GM23338 (cell line): ENCODE measurements around the gene GH1.
A peak's percentile ranks its signal among the peaks of the same experiment; 100 is the strongest.

Source experiments
- CREB1 ChIP-seq: fragments of 250-450 bp; sonication (Bioruptor Pico); IDR thresholded peaks from 2 replicates; pipeline ENCODE4 v1.5.0; 2020; ENCODE audit warnings: low read depth, mild to moderate bottlenecking, moderate library complexity
- EZH2 ChIP-seq: fragments of 200-600 bp; sonication (generic); IDR thresholded peaks from one replicate; pipeline ENCODE4 v1.8.0; 2017; ENCODE audit warnings: antibody characterized with exemption, mild to moderate bottlenecking, low read depth; ENCODE audit not compliant: unreplicated experiment
- EZH2phosphoT487 ChIP-seq: fragments of 200-600 bp; sonication (generic); IDR thresholded peaks from one replicate; pipeline ENCODE4 v1.8.1; 2018; ENCODE audit warnings: antibody characterized with exemption; ENCODE audit not compliant: unreplicated experiment
- JUNB ChIP-seq: IDR thresholded peaks from one replicate; pipeline ENCODE4 v1.6.1; 2016; ENCODE audit warnings: antibody characterized with exemption; ENCODE audit not compliant: unreplicated experiment
- NANOG ChIP-seq: IDR thresholded peaks from 2 replicates; pipeline ENCODE4 v1.6.1; 2016; ENCODE audit warnings: antibody characterized with exemption, borderline replicate concordance
- POLR2AphosphoS5 ChIP-seq: IDR thresholded peaks from 2 replicates; pipeline ENCODE4 v1.6.1; 2016; ENCODE audit warnings: antibody characterized with exemption, low read depth
- STAT1 ChIP-seq: IDR thresholded peaks from one replicate; pipeline ENCODE4 v1.6.1; 2016; ENCODE audit warnings: antibody characterized with exemption; ENCODE audit not compliant: unreplicated experiment
- ZNF331 ChIP-seq: fragments of 250-450 bp; sonication (Bioruptor Pico); IDR thresholded peaks from 2 replicates; pipeline ENCODE4 v1.5.0; 2020; ENCODE audit warnings: low read depth, mild to moderate bottlenecking, moderate library complexity
- TF ChIP-seq, protein P1 (sequence below), 2 experiments: fragments of 200-600 bp in 1 of 2; sonication (generic) in 1 of 2; conservative IDR thresholded peaks; 2 replicates each; pipeline versions ENCODE4 v1.5.1 to v1.6.1; 2016 to 2017; ENCODE audit warnings: antibody characterized with exemption in 2 of 2, low read depth in 2 of 2, mild to moderate bottlenecking in 2 of 2, moderate library complexity in 1 of 2
- TF ChIP-seq, protein P2 (sequence below): IDR thresholded peaks from one replicate; pipeline ENCODE4 v1.6.1; 2018; ENCODE audit warnings: antibody characterized with exemption; ENCODE audit not compliant: unreplicated experiment
- TF ChIP-seq, protein P3 (sequence below): IDR thresholded peaks from 2 replicates; pipeline ENCODE4 v1.6.1; 2016; ENCODE audit warnings: antibody characterized with exemption
- TF ChIP-seq, protein P4 (sequence below): fragments of 250-450 bp; sonication (Bioruptor Pico); IDR thresholded peaks from 2 replicates; pipeline ENCODE4 v1.5.0; 2020; ENCODE audit warnings: mild to moderate bottlenecking, moderate library complexity

DNA sequence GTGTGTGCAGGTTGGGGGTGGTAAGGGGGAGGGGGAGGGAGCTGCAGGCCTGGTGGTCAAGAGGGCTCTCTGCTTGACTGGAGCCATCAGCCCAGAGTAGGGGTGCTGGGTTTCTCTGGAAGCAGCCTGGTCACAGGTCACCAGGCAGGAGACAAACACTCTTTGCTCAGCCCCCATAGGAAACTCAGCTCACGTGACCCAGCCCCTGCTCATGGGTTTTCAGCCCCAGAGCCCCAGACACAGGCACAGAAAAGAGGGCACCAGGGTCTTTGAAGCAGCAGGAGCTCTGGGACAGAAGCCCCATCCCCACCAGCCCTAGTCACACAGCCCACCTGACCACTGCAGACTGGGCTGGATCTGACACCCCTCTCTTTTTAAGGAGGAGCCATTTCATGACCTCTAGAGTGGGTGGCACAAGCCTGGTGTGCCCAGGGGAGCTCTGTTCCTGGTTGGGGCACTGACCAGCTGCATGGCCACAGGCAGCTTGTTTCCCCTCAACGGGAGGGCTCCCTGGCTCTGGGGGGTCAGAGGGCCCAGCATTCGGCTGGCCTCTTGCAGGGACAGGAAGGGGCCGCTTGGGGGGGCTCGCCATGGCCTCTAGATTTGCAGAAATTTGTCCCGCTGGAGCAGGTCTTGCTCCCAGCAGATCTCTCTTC is 27.3 kb upstream of the GH1 start:
- TF ChIP-seq, protein P1, sequence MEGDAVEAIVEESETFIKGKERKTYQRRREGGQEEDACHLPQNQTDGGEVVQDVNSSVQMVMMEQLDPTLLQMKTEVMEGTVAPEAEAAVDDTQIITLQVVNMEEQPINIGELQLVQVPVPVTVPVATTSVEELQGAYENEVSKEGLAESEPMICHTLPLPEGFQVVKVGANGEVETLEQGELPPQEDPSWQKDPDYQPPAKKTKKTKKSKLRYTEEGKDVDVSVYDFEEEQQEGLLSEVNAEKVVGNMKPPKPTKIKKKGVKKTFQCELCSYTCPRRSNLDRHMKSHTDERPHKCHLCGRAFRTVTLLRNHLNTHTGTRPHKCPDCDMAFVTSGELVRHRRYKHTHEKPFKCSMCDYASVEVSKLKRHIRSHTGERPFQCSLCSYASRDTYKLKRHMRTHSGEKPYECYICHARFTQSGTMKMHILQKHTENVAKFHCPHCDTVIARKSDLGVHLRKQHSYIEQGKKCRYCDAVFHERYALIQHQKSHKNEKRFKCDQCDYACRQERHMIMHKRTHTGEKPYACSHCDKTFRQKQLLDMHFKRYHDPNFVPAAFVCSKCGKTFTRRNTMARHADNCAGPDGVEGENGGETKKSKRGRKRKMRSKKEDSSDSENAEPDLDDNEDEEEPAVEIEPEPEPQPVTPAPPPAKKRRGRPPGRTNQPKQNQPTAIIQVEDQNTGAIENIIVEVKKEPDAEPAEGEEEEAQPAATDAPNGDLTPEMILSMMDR (conservative IDR thresholded peaks at IDR 0.05; ENCODE audit: low read depth in 2 of 2), result peak in 1 of 2 experiments; percentile 14; a peak in 1 of 4 replicates
- TF ChIP-seq NANOG, result no peak
- TF ChIP-seq, protein P2, sequence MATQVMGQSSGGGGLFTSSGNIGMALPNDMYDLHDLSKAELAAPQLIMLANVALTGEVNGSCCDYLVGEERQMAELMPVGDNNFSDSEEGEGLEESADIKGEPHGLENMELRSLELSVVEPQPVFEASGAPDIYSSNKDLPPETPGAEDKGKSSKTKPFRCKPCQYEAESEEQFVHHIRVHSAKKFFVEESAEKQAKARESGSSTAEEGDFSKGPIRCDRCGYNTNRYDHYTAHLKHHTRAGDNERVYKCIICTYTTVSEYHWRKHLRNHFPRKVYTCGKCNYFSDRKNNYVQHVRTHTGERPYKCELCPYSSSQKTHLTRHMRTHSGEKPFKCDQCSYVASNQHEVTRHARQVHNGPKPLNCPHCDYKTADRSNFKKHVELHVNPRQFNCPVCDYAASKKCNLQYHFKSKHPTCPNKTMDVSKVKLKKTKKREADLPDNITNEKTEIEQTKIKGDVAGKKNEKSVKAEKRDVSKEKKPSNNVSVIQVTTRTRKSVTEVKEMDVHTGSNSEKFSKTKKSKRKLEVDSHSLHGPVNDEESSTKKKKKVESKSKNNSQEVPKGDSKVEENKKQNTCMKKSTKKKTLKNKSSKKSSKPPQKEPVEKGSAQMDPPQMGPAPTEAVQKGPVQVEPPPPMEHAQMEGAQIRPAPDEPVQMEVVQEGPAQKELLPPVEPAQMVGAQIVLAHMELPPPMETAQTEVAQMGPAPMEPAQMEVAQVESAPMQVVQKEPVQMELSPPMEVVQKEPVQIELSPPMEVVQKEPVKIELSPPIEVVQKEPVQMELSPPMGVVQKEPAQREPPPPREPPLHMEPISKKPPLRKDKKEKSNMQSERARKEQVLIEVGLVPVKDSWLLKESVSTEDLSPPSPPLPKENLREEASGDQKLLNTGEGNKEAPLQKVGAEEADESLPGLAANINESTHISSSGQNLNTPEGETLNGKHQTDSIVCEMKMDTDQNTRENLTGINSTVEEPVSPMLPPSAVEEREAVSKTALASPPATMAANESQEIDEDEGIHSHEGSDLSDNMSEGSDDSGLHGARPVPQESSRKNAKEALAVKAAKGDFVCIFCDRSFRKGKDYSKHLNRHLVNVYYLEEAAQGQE, result no peak
- no peak for TF ChIP-seq EZH2
- no peak for TF ChIP-seq POLR2AphosphoS5
- TF ChIP-seq EZH2phosphoT487, result no peak
- no peak for TF ChIP-seq JUNB
- no peak for TF ChIP-seq STAT1
- no peak for TF ChIP-seq CREB1 (CRISPR knock-in tag)
- TF ChIP-seq ZNF331 (CRISPR knock-in tag), result no peak
- TF ChIP-seq, protein P3, sequence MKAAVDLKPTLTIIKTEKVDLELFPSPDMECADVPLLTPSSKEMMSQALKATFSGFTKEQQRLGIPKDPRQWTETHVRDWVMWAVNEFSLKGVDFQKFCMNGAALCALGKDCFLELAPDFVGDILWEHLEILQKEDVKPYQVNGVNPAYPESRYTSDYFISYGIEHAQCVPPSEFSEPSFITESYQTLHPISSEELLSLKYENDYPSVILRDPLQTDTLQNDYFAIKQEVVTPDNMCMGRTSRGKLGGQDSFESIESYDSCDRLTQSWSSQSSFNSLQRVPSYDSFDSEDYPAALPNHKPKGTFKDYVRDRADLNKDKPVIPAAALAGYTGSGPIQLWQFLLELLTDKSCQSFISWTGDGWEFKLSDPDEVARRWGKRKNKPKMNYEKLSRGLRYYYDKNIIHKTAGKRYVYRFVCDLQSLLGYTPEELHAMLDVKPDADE, result no peak
- TF ChIP-seq, protein P4, sequence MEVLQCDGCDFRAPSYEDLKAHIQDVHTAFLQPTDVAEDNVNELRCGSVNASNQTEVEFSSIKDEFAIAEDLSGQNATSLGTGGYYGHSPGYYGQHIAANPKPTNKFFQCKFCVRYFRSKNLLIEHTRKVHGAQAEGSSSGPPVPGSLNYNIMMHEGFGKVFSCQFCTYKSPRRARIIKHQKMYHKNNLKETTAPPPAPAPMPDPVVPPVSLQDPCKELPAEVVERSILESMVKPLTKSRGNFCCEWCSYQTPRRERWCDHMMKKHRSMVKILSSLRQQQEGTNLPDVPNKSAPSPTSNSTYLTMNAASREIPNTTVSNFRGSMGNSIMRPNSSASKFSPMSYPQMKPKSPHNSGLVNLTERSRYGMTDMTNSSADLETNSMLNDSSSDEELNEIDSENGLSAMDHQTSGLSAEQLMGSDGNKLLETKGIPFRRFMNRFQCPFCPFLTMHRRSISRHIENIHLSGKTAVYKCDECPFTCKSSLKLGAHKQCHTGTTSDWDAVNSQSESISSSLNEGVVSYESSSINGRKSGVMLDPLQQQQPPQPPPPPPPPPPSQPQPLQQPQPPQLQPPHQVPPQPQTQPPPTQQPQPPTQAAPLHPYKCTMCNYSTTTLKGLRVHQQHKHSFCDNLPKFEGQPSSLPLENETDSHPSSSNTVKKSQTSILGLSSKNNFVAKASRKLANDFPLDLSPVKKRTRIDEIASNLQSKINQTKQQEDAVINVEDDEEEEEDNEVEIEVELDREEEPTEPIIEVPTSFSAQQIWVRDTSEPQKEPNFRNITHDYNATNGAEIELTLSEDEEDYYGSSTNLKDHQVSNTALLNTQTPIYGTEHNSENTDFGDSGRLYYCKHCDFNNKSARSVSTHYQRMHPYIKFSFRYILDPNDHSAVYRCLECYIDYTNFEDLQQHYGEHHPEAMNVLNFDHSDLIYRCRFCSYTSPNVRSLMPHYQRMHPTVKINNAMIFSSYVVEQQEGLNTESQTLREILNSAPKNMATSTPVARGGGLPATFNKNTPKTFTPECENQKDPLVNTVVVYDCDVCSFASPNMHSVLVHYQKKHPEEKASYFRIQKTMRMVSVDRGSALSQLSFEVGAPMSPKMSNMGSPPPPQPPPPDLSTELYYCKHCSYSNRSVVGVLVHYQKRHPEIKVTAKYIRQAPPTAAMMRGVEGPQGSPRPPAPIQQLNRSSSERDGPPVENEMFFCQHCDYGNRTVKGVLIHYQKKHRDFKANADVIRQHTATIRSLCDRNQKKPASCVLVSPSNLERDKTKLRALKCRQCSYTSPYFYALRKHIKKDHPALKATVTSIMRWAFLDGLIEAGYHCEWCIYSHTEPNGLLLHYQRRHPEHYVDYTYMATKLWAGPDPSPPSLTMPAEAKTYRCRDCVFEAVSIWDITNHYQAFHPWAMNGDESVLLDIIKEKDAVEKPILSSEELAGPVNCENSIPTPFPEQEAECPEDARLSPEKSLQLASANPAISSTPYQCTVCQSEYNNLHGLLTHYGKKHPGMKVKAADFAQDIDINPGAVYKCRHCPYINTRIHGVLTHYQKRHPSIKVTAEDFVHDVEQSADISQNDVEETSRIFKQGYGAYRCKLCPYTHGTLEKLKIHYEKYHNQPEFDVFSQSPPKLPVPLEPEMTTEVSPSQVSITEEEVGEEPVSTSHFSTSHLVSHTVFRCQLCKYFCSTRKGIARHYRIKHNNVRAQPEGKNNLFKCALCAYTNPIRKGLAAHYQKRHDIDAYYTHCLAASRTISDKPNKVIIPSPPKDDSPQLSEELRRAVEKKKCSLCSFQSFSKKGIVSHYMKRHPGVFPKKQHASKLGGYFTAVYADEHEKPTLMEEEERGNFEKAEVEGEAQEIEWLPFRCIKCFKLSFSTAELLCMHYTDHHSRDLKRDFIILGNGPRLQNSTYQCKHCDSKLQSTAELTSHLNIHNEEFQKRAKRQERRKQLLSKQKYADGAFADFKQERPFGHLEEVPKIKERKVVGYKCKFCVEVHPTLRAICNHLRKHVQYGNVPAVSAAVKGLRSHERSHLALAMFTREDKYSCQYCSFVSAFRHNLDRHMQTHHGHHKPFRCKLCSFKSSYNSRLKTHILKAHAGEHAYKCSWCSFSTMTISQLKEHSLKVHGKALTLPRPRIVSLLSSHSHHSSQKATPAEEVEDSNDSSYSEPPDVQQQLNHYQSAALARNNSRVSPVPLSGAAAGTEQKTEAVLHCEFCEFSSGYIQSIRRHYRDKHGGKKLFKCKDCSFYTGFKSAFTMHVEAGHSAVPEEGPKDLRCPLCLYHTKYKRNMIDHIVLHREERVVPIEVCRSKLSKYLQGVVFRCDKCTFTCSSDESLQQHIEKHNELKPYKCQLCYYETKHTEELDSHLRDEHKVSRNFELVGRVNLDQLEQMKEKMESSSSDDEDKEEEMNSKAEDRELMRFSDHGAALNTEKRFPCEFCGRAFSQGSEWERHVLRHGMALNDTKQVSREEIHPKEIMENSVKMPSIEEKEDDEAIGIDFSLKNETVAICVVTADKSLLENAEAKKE, result no peak
